Uterus (tissue), 2 donors: ENCODE data around the gene DYTN.

ENCODE experiments used
- POLR2A ChIP-seq, 2 donors: fragments of 450-650 bp; IDR thresholded peaks; one replicate each; pipeline ENCODE4 v1.6.1; 2016; ENCODE audit warnings: antibody characterized with exemption in 2 of 2, mild to moderate bottlenecking in 1 of 2, moderate library complexity in 1 of 2
- TF ChIP-seq, protein P1 (sequence below), 4 experiments: fragments of 200-600 bp in 2 of 4; fragments of 450-650 bp in 2 of 4; sonication (generic) in 2 of 4; IDR thresholded peaks; one replicate each; pipeline ENCODE4 v1.5.1; 2016 to 2019; ENCODE audit warnings: antibody characterized with exemption in 4 of 4, mild to moderate bottlenecking in 2 of 4, moderate library complexity in 1 of 4

DNA sequence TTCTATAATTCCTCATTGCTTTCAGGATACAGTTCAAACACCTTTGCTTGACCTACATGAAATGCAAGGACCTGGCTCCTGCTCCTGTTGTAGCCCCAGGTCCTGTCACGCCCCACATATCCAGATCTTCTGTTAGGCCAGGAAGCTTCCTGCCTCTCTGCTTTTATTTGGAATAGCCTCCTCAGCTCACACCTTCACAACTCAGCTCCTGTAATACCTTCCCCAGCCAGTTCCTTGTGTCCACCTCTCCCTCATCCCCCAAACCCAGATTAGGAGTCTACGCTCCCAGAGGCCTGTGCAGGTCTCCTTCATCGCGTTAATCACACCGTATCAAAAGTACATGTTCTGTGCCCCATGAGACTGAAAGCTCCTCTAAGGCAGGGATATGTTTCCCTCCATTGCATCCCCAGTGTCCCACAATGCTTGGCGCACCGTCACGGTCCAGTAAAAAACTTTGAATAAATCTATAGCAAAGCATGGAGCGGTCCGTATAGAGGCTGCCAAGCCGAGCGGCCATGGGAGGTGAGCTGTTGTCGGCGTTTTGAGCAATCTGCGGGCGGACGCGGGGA, 46.6 kb upstream of the DYTN start:
- TF ChIP-seq, protein P1, sequence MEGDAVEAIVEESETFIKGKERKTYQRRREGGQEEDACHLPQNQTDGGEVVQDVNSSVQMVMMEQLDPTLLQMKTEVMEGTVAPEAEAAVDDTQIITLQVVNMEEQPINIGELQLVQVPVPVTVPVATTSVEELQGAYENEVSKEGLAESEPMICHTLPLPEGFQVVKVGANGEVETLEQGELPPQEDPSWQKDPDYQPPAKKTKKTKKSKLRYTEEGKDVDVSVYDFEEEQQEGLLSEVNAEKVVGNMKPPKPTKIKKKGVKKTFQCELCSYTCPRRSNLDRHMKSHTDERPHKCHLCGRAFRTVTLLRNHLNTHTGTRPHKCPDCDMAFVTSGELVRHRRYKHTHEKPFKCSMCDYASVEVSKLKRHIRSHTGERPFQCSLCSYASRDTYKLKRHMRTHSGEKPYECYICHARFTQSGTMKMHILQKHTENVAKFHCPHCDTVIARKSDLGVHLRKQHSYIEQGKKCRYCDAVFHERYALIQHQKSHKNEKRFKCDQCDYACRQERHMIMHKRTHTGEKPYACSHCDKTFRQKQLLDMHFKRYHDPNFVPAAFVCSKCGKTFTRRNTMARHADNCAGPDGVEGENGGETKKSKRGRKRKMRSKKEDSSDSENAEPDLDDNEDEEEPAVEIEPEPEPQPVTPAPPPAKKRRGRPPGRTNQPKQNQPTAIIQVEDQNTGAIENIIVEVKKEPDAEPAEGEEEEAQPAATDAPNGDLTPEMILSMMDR (IDR thresholded peaks at IDR 0.05), result no peak
- no peak for TF ChIP-seq POLR2A (IDR thresholded peaks at IDR 0.05)
